ENCODE measurements around the gene ZNF333.

The ZNF333 gene

DNA sequence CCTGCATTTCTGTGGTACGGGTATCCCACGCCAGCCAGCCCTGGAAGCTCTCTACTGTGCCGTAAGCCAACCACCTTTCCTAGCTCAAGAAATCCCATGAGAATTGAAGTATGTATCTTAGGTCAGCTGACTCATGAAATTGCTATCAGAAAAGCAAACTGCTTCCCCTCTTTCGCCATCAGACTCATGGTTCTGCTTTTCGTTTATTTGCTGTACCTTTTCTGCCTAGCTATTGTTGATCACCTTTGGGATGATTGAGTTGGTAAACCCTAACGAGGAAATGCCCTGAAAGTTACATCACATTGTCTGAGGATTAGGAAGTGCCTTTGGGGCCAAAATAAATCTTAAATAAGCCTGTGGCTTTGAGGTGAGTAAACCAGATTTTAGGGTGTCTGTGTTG, 15.1 kb upstream of the ZNF333 start, which contains the start of gene ADGRE3:
Gene ADGRE3, minus strand, starts transcription at position 81 of the 400 bp plus-strand sequence. Its CDS starts 74 bp downstream, at position 7.
- TF ChIP-seq, protein P1, sequence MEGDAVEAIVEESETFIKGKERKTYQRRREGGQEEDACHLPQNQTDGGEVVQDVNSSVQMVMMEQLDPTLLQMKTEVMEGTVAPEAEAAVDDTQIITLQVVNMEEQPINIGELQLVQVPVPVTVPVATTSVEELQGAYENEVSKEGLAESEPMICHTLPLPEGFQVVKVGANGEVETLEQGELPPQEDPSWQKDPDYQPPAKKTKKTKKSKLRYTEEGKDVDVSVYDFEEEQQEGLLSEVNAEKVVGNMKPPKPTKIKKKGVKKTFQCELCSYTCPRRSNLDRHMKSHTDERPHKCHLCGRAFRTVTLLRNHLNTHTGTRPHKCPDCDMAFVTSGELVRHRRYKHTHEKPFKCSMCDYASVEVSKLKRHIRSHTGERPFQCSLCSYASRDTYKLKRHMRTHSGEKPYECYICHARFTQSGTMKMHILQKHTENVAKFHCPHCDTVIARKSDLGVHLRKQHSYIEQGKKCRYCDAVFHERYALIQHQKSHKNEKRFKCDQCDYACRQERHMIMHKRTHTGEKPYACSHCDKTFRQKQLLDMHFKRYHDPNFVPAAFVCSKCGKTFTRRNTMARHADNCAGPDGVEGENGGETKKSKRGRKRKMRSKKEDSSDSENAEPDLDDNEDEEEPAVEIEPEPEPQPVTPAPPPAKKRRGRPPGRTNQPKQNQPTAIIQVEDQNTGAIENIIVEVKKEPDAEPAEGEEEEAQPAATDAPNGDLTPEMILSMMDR (IDR thresholded peaks at IDR 0.05; ENCODE audit: low read depth, low read length): no peak
- no peak within 1 kb of the TSS for H3K4me3 ChIP-seq (ENCODE audit: low read depth, low read length)
- DNase-seq (ENCODE audit: low read depth, low spot score): no peak
- in situ Hi-C loops (cut with HindIII; ENCODE audit: low sequenced_read_pairs): no loop called here

DNA sequence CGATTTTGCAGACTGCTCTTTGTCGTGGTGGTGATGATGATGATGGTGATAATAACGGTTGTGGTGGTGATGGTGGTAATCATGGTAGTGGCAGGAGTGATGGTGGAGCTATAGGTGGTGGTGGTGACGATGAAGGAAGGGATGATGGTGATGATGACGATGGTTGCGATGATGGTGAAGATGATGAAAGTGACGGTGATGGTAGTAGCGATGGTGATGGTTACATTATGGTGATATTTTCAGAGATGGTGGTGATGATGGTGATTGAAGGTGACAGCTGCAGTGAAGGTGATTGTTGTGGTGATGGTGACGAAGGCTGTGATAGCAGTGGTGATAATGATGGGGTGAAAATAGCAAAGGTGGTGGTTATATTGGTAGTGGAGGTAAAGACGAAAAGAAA, 13.1 kb upstream of the ZNF333 start:
- H3K4me3 ChIP-seq (ENCODE audit: low read depth, low read length): no peak overlapping the region
- TF ChIP-seq, protein P1 (IDR thresholded peaks at IDR 0.05; ENCODE audit: low read depth, low read length): no peak
- in situ Hi-C loops (cut with HindIII; ENCODE audit: low sequenced_read_pairs): no loop called here
- no peak for DNase-seq (ENCODE audit: low read depth, low spot score)

DNA sequence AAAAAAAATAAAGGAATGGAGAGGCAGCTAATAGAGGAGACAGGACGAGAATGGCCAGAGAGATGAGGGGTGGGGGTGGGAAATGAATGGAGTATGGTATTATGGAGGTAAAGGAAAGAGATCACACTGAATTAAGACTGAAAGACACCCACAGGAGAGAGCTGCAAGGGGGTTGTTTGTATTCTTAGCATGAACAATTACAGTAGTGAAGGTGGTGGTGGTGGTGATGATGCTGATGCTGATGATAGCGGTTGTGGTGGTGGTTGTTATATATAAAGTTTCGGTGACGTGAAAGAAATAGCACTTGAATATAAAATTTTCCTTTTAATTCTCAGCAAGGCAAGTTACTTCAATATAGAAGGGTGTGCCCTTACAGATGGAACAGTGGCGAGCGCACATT, 12.4 kb upstream of the ZNF333 start:
- in situ Hi-C loops (cut with HindIII; ENCODE audit: low sequenced_read_pairs): no loop called here
- no peak for DNase-seq (ENCODE audit: low read depth, low spot score)
- no peak overlapping the region for H3K4me3 ChIP-seq (ENCODE audit: low read depth, low read length)
- TF ChIP-seq, protein P1 (IDR thresholded peaks at IDR 0.05; ENCODE audit: low read depth, low read length): no peak

DNA sequence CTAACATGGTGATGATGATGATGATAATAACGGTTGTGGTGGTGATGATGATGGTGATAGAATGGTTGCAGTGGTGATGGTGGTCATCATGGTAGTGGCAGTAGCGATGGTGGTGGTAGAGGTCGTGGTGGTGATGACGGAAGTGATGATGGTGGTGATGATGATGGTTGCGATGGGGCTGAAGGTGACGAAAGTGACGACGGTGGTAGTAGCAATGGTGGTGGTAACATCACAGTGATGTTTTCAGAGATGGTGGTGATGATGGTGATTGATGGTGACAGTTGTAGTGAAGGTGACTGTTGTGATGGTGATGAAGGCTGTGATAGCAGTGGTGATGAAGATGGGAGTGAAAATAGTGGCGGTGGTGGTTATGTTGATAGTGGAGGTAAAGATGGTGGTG, 11.6 kb upstream of the ZNF333 start:
- TF ChIP-seq, protein P1 (IDR thresholded peaks at IDR 0.05; ENCODE audit: low read depth, low read length): no peak
- no peak for DNase-seq (ENCODE audit: low read depth, low spot score)
- no peak overlapping the region for H3K4me3 ChIP-seq (ENCODE audit: low read depth, low read length)
- in situ Hi-C loops (cut with HindIII; ENCODE audit: low sequenced_read_pairs): no loop called here

DNA sequence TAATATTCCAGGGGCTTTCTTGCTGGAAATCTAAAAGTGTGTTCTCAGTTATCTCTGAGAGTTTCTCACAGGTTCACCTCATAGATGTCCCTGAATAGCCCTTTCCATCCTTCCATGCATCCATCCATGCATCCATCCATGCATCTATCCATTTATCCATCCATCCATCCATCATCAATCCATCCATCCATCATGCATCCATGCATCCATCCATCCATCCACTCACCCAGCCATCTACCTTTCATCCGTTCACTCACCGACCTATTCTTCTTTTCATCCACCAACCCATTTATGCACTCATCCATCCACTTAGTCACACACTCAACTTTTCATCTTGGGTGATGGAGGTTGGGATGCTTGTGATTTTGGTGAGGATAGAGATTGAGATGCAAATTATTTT, 7.8 kb upstream of the ZNF333 start:
- TF ChIP-seq, protein P1 (IDR thresholded peaks at IDR 0.05; ENCODE audit: low read depth, low read length): no peak
- DNase-seq (ENCODE audit: low read depth, low spot score): no peak
- no peak overlapping the region for H3K4me3 ChIP-seq (ENCODE audit: low read depth, low read length)
- in situ Hi-C loops (cut with HindIII; ENCODE audit: low sequenced_read_pairs): no loop called here

DNA sequence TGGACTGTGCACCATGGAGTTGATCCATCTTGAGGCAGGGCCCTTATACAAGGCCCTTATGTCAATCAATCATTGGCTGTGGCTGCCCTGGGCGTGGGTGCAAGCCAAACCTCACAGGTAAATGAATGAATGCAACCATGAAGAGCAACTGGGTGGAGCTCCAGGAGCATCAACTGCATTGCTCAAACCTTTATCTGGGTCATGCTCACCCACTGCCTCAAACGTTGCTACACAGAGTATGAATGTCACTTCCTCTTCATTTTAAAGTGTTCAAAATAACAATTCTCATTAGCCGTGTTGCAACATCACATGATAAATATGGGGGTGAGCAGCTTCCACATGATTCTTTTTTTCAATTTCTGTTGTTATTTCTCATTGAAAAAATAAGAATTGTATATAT, 6.4 kb upstream of the ZNF333 start:
- no peak overlapping the region for H3K4me3 ChIP-seq (ENCODE audit: low read depth, low read length)
- in situ Hi-C loops (cut with HindIII; ENCODE audit: low sequenced_read_pairs): no loop called here
- DNase-seq (ENCODE audit: low read depth, low spot score): no peak
- TF ChIP-seq, protein P1 (IDR thresholded peaks at IDR 0.05; ENCODE audit: low read depth, low read length): no peak

DNA sequence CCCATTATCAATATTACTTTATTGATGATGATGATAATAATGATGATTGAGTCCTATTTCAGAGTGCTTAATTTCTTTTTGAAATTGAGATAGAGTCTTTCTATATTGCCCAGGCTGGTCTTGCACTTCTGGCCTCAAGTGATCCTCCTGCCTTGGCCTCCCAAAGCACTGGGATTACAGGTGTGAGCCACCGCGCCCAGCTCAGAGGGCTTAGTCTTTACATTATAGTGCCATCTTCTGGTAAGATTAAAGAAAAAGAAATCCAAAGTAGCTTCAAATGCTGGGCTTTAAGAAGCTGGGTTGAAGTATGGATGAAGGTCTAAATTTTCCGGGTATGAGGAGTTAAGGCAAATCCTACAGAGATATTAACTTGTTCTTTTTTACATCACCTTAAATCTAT, 3.4 kb upstream of the ZNF333 start:
- peak; percentile 13 for DNase-seq (ENCODE audit: low read depth, low spot score)

More for the DNA sequence above, 3.4 kb upstream of the ZNF333 start:
- in situ Hi-C loops (cut with HindIII; ENCODE audit: low sequenced_read_pairs): no loop called here
- TF ChIP-seq, protein P1 (IDR thresholded peaks at IDR 0.05; ENCODE audit: low read depth, low read length): no peak
- no peak overlapping the region for H3K4me3 ChIP-seq (ENCODE audit: low read depth, low read length)
